Neural cell (in vitro differentiated cells): ENCODE results near the gene TMOD1.

Experiments used
- CTCF ChIP-seq: fragments of 450-650 bp; IDR thresholded peaks from 2 replicates; pipeline ENCODE4 v1.5.1; 2014; ENCODE audit warnings: antibody characterized with exemption, mild to moderate bottlenecking, moderate library complexity; ENCODE audit not compliant: poor library complexity, severe bottlenecking
- SMC3 ChIP-seq: fragments of 450-650 bp; conservative IDR thresholded peaks from 2 replicates; pipeline ENCODE4 v1.6.1; 2014; ENCODE audit warnings: antibody characterized with exemption, mild to moderate bottlenecking, moderate library complexity; ENCODE audit not compliant: poor library complexity

- TF ChIP-seq CTCF = no peak
- no peak for TF ChIP-seq SMC3
Observed at GRCh38 chr9:97602430-97602829, 101.0 kb downstream of the TMOD1 start.
